Activated CD8-positive, alpha-beta memory T cell treated with anti-CD3 and anti-CD28 coated beads, Interleukin-2, amount 50 U/mL, for 24 hours (primary cell): ENCODE data around the gene AMACR.
"Not testable (repeated sequence)": the region's sequence is repeated elsewhere in the genome, so short reads cannot be mapped to it uniquely, and the experiment has no call there.

Experiments
- DNase-seq: peaks from one replicate; pipeline ENCODE4 v3.0.0-alpha.2; 2020; ENCODE audit errors: extremely low read depth

Gene AMACR

DNA sequence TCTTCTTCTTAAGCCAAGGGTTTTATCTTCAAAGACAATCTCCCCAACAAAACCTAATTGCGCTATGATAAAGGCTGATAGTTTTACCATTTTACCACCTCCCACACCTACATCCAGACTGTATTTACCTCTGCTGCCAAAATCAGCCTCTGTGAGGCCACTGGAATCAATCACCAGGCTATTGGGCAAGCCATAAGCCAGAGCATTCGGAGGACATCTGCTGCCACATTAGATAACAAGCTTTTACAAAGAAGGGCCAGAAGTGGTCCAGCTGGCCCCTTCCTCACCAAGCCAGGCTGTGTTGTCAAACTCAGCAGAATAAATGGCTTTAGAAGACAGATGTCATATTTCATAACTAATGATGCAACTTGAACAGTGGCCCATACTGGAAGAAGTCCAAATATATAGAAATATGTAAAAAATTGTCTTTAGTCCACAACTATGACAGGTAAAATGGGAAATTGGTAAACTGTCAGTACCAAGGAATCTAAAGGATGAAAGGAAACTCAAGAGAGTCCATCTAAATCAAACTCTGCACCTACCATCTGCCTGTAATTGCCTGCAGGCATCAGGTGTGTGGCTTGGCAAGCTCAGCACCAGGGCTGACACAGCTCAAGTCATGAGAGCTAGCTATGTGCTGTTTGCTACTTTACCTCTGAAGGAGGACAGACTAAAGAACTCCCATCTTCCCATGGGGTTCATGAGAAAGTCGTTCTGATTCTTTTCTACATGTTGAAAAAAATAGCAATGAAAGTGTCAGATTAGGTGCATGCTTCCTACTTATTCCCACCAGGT is 39.4 kb downstream of the AMACR start:
- DNase-seq, result no peak

DNA sequence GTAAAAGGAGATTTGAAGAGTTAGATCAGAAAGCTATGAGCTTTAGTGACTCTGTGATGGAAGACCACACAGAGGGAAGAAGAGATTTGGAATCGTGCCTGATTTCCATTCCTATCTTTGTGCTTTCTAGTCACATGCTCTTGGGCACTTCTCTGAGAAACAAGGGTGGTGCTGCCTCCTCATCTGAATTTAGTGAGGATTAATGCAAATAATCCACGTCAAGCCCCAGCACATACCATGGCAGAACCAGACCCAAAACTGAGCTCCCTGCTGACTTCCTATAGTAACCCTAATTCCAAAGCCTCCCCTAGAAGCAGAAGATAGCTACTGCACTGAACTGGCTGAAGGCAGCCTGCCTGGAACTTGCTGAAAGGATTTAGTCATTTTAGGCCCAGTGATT is 41.0 kb downstream of the AMACR start:
- no peak for DNase-seq

DNA sequence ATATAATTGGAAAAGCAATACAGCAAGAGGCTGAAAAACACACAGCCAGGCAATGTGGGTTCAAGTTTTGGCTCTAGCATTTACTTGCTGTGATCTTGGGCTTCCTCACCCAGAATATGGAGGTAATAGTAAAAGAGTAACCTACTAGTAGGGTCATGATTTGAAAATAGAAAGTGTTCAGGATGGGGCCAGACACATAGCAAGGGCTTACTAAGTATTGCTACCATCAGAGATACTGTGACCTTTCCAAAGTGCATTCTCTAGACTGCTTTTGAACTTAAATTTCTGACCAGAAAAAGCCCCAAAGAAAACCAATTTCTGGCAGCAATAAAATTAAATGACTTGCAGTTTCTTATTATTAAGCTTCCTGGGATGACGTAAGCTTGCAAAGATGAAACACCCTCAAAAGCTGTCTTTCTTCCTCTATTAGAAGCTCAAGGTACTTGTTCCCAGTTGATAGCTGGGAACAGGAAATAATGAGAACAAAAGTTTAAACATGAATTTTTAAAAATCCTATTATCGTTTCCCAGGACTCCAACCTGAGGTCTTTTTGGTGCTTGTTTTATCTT is 43.6 kb downstream of the AMACR start:
- no peak for DNase-seq

DNA sequence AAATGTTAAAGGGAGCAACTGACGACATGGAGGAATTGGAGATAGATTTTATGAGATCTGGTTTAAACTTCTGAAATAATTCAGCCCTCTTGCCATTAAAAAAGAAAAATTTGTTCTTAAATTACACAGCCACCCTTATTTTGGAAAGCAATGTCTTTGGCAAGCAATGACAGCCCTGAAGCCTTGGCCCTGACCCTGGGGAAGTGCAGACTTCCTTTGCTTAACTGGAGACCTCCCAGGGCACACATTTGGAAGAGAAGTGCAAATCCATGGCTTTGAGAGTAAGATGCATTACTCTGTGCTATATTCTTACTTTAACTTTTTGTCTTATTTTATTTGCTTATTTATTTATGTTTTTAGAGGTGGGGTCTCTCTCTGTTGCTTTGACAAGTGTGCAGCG is 49.7 kb downstream of the AMACR start:
- DNase-seq, result no peak

DNA sequence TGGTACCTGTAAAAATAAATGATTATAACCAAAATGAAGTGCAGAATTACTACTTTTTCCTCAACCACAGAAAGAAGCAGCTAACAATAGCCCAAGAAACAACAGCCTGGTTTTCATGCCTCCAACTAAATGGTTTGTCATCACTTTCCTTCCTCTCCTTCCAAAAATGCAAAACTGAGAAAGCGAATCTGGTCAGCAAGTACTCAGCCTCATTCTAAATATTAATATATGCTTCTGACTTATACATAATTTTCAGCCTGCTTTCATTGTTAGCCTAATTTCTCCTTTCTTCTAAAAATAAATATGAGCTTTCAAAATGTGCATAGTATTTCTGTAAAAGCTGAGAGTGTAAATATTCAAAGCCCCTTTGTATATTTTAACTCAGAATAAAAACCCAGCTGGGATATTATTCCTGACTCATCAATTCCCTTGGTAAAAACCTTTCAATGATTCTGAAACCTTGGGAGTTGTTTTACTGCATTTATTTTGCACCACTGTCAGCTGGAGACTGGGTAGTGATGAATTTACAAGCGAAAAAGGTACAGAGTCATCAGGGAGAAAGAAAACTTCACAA is 50.2 kb downstream of the AMACR start:
- DNase-seq, result no peak

DNA sequence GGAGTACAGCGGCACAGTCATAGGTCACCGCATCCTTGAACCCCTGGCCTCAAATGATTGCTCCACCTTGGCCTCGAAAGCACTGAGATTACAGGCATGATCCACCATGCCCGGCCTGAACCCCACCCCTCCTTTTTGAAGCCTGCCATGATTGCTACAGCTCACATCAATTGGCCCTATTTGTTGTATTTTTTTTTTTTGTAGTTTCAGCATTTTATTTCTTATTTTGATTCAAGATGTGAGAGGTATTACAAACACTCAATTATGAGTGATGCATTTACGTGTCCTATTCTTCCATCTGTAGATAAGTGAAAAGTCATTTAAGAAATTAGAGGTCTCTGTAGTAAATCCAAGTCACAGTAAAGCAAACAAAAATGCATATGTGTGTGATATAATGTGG is 55.7 kb downstream of the AMACR start:
- DNase-seq, result not testable (repeated sequence)

DNA sequence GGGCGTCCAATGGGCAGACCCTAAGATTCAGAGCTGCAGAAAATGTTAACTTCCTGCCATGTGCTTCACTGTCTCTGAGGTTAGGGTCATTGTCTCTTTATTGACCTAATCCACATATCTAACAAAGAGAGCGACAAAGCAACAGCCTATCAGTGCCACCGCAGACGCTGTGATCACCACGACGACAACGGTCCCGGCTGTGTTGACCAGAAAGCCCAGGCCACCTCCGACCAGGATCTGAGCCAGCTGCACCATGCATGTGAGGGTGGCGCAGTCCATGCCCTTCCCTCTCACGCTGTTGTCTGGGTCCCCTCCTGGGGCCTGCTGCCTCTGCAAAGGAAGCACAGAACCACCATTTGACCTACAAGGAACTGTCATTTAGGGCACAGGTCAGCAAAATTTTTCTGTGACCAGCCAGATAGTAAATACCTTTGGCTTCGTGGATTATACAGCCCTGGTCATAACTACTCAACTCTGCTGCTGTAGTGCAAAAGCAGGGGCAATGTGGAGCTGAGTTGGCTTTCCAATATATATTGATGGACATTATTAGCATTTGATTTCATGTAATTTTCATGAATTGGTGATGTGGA is 63.2 kb downstream of the AMACR start:
- DNase-seq, result no peak

DNA sequence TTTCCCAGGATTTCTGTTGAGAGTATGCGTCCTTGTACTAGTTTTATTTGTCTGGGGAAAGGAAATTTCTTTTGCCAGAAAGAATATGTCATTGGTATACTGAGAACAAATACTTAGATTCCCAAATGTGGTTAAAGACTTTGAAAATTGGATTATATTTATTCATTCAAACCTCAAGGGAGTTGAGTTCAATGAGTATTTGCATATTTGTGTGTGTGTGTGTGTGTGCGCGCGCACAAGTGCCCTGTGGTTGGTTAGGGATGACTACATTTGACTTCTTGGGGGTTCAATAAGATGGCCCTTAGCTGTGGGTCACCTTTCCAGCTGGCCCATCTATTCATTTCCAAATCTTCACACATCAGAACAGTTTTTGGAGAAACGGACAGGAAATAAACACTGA is 66.8 kb downstream of the AMACR start:
- DNase-seq, result no peak

DNA sequence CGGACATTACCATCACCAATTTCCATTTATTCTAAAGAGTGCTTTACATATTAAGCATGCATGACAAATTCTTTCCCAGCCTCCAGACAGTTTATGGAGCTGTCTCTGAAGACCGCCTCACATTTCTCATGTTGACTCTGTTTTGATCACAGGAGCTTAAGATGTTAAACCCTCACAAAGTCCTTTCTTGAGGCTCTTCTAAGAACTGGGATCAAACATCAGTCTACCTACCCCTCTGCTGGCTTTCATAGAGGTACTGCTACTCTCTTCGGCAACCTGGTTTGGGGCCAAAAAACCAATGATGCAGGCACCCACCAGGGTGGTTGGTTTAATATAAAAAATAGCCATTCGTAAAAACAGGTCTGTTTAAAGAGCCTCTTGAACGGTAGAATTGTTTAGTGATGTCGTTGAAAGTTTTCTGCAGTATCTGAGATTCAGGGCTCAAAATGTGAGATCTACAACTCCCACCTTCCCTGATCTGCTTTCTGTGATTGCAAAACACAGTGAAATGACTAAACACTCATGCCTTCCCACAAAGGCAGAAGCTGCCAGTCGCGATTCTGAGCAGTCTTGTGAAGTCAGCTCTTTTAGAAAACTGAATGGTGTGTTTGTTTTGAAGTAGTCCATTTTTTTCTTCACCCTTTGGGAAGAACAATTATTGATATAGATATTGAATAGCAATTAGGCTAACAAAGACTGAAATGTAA is 68.1 kb downstream of the AMACR start:
- DNase-seq, result no peak

DNA sequence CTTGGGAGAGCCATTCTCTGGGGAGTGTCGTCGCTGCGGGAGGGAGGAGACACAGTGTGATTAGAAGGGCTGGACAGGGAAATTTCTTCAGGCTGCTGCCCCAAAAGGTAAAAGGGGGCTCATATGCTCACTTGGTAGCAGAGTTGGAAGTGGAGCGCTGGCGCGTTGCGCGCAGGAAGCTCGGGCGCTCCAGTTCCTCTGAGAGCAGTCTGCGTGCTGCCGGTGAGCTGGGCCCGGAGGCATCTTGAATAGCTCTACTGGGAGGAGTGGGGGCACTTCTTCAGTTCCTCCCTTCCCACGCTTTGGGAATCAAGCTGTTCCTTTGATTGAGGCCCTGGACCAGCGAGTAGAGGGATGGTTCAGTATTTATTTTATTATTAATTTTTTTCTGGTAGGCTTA is 69.0 kb downstream of the AMACR start:
- DNase-seq, result no peak

DNA sequence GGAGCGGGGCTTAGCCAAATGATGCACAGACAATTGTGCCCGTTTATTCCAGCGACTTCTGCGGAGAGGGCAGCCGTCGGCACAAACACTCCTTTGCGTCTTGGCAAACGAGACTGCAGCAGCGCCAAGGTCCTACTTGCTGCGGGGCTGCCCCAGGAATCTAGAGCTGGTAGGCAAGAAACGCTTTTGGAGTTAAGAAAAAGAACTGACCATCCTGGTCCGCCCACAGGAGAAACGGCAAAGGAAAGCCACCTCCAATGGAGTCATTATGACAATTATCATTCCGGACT is 69.4 kb downstream of the AMACR start:
- DNase-seq, result no peak

DNA sequence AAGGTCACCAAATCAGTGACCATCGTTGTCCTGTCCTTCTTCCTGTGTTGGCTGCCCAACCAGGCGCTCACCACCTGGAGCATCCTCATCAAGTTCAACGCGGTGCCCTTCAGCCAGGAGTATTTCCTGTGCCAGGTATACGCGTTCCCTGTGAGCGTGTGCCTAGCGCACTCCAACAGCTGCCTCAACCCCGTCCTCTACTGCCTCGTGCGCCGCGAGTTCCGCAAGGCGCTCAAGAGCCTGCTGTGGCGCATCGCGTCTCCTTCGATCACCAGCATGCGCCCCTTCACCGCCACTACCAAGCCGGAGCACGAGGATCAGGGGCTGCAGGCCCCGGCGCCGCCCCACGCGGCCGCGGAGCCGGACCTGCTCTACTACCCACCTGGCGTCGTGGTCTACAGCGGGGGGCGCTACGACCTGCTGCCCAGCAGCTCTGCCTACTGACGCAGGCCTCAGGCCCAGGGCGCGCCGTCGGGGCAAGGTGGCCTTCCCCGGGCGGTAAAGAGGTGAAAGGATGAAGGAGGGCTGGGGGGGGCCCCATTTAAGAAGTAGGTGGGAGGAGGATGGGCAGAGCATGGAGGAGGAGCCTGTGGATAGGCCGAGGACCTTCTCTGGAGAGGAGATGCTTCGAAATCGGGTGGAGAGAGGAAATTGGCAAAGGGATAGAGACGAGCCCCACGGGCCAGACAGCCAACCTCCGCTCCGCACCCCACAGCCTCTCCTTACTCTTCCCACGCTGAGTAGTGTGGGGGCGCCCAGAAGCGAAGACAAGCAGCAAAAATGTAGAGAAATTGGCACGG is 69.9 kb downstream of the AMACR start:
- no peak for DNase-seq

DNA sequence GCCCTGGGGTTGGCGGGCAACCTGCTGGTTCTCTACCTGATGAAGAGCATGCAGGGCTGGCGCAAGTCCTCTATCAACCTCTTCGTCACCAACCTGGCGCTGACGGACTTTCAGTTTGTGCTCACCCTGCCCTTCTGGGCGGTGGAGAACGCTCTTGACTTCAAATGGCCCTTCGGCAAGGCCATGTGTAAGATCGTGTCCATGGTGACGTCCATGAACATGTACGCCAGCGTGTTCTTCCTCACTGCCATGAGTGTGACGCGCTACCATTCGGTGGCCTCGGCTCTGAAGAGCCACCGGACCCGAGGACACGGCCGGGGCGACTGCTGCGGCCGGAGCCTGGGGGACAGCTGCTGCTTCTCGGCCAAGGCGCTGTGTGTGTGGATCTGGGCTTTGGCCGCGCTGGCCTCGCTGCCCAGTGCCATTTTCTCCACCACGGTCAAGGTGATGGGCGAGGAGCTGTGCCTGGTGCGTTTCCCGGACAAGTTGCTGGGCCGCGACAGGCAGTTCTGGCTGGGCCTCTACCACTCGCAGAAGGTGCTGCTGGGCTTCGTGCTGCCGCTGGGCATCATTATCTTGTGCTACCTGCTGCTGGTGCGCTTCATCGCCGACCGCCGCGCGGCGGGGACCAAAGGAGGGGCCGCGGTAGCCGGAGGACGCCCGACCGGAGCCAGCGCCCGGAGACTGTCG is 70.7 kb downstream of the AMACR start:
- DNase-seq, result no peak

DNA sequence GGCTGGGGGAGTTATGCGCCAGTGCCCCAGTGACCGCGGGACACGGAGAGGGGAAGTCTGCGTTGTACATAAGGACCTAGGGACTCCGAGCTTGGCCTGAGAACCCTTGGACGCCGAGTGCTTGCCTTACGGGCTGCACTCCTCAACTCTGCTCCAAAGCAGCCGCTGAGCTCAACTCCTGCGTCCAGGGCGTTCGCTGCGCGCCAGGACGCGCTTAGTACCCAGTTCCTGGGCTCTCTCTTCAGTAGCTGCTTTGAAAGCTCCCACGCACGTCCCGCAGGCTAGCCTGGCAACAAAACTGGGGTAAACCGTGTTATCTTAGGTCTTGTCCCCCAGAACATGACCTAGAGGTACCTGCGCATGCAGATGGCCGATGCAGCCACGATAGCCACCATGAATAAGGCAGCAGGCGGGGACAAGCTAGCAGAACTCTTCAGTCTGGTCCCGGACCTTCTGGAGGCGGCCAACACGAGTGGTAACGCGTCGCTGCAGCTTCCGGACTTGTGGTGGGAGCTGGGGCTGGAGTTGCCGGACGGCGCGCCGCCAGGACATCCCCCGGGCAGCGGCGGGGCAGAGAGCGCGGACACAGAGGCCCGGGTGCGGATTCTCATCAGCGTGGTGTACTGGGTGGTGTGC is 71.4 kb downstream of the AMACR start, which contains the start of gene RXFP3:
RXFP3 (plus strand) TSS at position 6 of the 636 bp plus-strand sequence; CDS start at position 361, 355 bp downstream.
- no peak for DNase-seq
